Measurements from ENCODE around the gene LMF2.

The LMF2 gene

GRCh38 chr22:50507421-50507990 lies at the start of gene LMF2 (continued):
- TF ChIP-seq PATZ1 (tag by site-specific recombination; IDR thresholded peaks at IDR 0.05) = peak; percentile 53
- peak; percentile 73 for TF ChIP-seq YY1 (tag by site-specific recombination; IDR thresholded peaks at IDR 0.05)
- TF ChIP-seq ZNF830 (tag by site-specific recombination; IDR thresholded peaks at IDR 0.05; ENCODE audit: low read depth) = no peak
- peak; percentile 38; the same call in 1 of the 2 replicates for TF ChIP-seq PBX3 (CRISPR knock-in tag; IDR thresholded peaks at IDR 0.05)
- no peak for TF ChIP-seq ZSCAN5A (tag by site-specific recombination; IDR thresholded peaks at IDR 0.05)
- TF ChIP-seq KLF17 (tag by site-specific recombination; IDR thresholded peaks at IDR 0.05) = no peak
- peak; percentile 31; the same call in 1 of the 2 replicates for TF ChIP-seq ZFHX2 (tag by site-specific recombination; conservative IDR thresholded peaks at IDR 0.05)
- 0 out of 2 replicates have a peak, but pooled peaks have one; percentile 33 for TF ChIP-seq KLF16 (tag by site-specific recombination; IDR thresholded peaks at IDR 0.05)
- TF ChIP-seq ZNF112 (tag by site-specific recombination; IDR thresholded peaks at IDR 0.05) = no peak
- TF ChIP-seq ZNF354C (tag by site-specific recombination; IDR thresholded peaks at IDR 0.05; ENCODE audit: borderline replicate concordance, low read depth) = no peak
- no peak for TF ChIP-seq ZBTB7A (tag by site-specific recombination; IDR thresholded peaks at IDR 0.05; ENCODE audit: low read depth)
- TF ChIP-seq FEZF1 (tag by site-specific recombination; IDR thresholded peaks at IDR 0.05) = no peak
- no peak for TF ChIP-seq ZNF350 (tag by site-specific recombination; IDR thresholded peaks at IDR 0.05)
- TF ChIP-seq SP2 (tag by site-specific recombination; IDR thresholded peaks at IDR 0.05) = peak; percentile 38
- no peak for TF ChIP-seq ZNF223 (tag by site-specific recombination; IDR thresholded peaks at IDR 0.05)
- TF ChIP-seq KLF1 (tag by site-specific recombination; IDR thresholded peaks at IDR 0.05) = peak; percentile 63
- peak; percentile 49 for TF ChIP-seq GLIS1 (tag by site-specific recombination; IDR thresholded peaks at IDR 0.05)
- no peak for TF ChIP-seq ZNF792 (tag by site-specific recombination; IDR thresholded peaks at IDR 0.05)
- TF ChIP-seq SCRT2 (tag by site-specific recombination; IDR thresholded peaks at IDR 0.05) = no peak
- peak; percentile 81; the same call in 1 of the 2 replicates for TF ChIP-seq HOXC10 (CRISPR knock-in tag; IDR thresholded peaks at IDR 0.05)
- TF ChIP-seq ZNF548 (tag by site-specific recombination; IDR thresholded peaks at IDR 0.05) = no peak
- TF ChIP-seq ZNF324 (tag by site-specific recombination; IDR thresholded peaks at IDR 0.05) = no peak
- TF ChIP-seq ZNF660 (tag by site-specific recombination; IDR thresholded peaks at IDR 0.05) = no peak
- no peak for TF ChIP-seq ZNF837 (tag by site-specific recombination; IDR thresholded peaks at IDR 0.05)
- TF ChIP-seq KLF8 (tag by site-specific recombination; IDR thresholded peaks at IDR 0.05) = peak; percentile 77; the same call in 1 of the 2 replicates
- no peak for TF ChIP-seq WT1 (tag by site-specific recombination; IDR thresholded peaks at IDR 0.05)
- TF ChIP-seq ELK4 (IDR thresholded peaks at IDR 0.05; ENCODE audit: borderline replicate concordance, low read depth, low read length) = no peak
- no peak for TF ChIP-seq ZNF670 (tag by site-specific recombination; IDR thresholded peaks at IDR 0.05; ENCODE audit: low read depth)
- TF ChIP-seq ZNF449 (tag by site-specific recombination; IDR thresholded peaks at IDR 0.05) = no peak
- TF ChIP-seq ZSCAN18 (tag by site-specific recombination; IDR thresholded peaks at IDR 0.05) = no peak
- TF ChIP-seq ZNF221 (tag by site-specific recombination; IDR thresholded peaks at IDR 0.05; ENCODE audit: borderline replicate concordance) = no peak
- peak; percentile 56; the same call in 1 of the 2 replicates for TF ChIP-seq OVOL3 (tag by site-specific recombination; IDR thresholded peaks at IDR 0.05)
